K562 (cell line): ENCODE measurements around the gene WFDC2. TPM values are rescaled to one million over a fixed set of nuclear protein-coding genes. Genes with fewer than 3 reads are reported as not detected.

ENCODE experiments used
- ATAC-seq: fragments of 200-7000 bp; cut with Tn5 transposase; 3 replicates; pipeline ENCODE4 v1.9.1; 2020; ENCODE audit warnings: moderate library complexity
- BruUV-seq: library from RNA; stranded (reverse); fragments of 400-500 nt; replicated peaks from 2 replicates; lab custom pipeline; 2021; lab: Mats Ljungman, UMichigan
- CTCF ChIA-PET: fragments of 300-600 bp; formaldehyde crosslinking; extraction: SDS; loops from one replicate; lab custom pipeline; 2021; ENCODE audit warnings: low intra/inter-chr PET ratio; lab: Yijun Ruan, JAX
- POLR2A ChIA-PET: fragments of 300-600, 350-650 bp; sonication (Branson Sonifier 250); formaldehyde crosslinking; extraction: SDS; loops from one replicate; lab custom pipeline; 2021; ENCODE audit warnings: antibody characterized with exemption, inconsistent platforms; lab: Yijun Ruan, JAX
- DNase-seq, 4 experiments: peaks; one replicate each; pipeline versions ENCODE4 v3.0.0 to v3.0.0-alpha.2; 2011 to 2018; ENCODE audit warnings: low spot score in 3 of 4, mixed read lengths in 3 of 4; ENCODE audit errors: extremely low read depth in 1 of 4
- FAIRE-seq: peaks from 2 replicates; lab custom pipeline; 2011; peaks lifted over from hg19 to GRCh38; lab: Jason Lieb, UNC
- H2AFZ ChIP-seq: 2 replicates; pipeline ENCODE4 v1.6.0; 2011; ENCODE audit warnings: low read depth, low read length, control low read depth, inconsistent platforms
- H3K27ac ChIP-seq: fragments of 200-600 bp; 3 replicates; pipeline ENCODE4 v1.8.0; 2011; ENCODE audit warnings: low read depth, mild to moderate bottlenecking, control low read depth, inconsistent platforms, low read length, moderate library complexity, mixed read lengths; ENCODE audit errors: extremely low read depth
- H3K27me3 ChIP-seq, 2 experiments: fragments of 300-600 bp in 1 of 2; 2 replicates in 1 of 2; 3 replicates in 1 of 2; pipeline versions ENCODE4 v1.6.0 to v1.8.0; 2011; ENCODE audit warnings: inconsistent platforms in 2 of 2, low read length in 2 of 2, mild to moderate bottlenecking in 1 of 2, mixed read lengths in 1 of 2, moderate library complexity in 1 of 2; ENCODE audit not compliant: control insufficient read depth in 2 of 2, insufficient read depth in 2 of 2
- H3K36me3 ChIP-seq: fragments of 300-600 bp; 3 replicates; pipeline ENCODE4 v1.8.0; 2011; ENCODE audit warnings: mild to moderate bottlenecking, low read length, inconsistent platforms; ENCODE audit not compliant: control insufficient read depth, insufficient read depth
- H3K4me1 ChIP-seq, 2 experiments: fragments of 200-600 bp in 1 of 2; replicated peaks in 1 of 2; 2 replicates in 1 of 2; 3 replicates in 1 of 2; pipeline versions ENCODE4 v1.5.1 to v1.8.0; 2011; ENCODE audit warnings: inconsistent platforms in 2 of 2, low read length in 2 of 2, mild to moderate bottlenecking in 1 of 2, mixed read lengths in 1 of 2, moderate library complexity in 1 of 2; ENCODE audit not compliant: control insufficient read depth in 2 of 2, insufficient read depth in 2 of 2
- H3K4me2 ChIP-seq: 2 replicates; pipeline ENCODE4 v1.6.1; 2011; ENCODE audit warnings: low read length, control low read depth, inconsistent platforms, mixed read lengths; ENCODE audit not compliant: insufficient read depth
- H3K4me3 ChIP-seq: fragments of 200-600 bp; sonication (generic), shearing (Covaris generic); 2 replicates; pipeline ENCODE4 v1.5.1; 2016; ENCODE audit warnings: control low read depth, inconsistent platforms
- H3K79me2 ChIP-seq: fragments of 200-600 bp; 3 replicates; pipeline ENCODE4 v1.8.0; 2011; ENCODE audit warnings: low read length, inconsistent platforms; ENCODE audit not compliant: control insufficient read depth, insufficient read depth
- H3K9ac ChIP-seq, 2 experiments: 2 replicates each; pipeline versions ENCODE4 v1.6.0 to v1.6.1; 2011; ENCODE audit warnings: low read depth in 2 of 2, low read length in 2 of 2, control low read depth in 1 of 2, inconsistent platforms in 1 of 2, mild to moderate bottlenecking in 1 of 2, mixed read lengths in 1 of 2; ENCODE audit not compliant: insufficient read depth in 1 of 2
- H3K9me1 ChIP-seq: one replicate; pipeline ENCODE4 v1.6.0; 2011; ENCODE audit warnings: inconsistent platforms, mild to moderate bottlenecking, low read length, moderate library complexity; ENCODE audit not compliant: control insufficient read depth, insufficient read depth
- H3K9me3 ChIP-seq: replicated peaks from 2 replicates; pipeline ENCODE4 v1.5.1; 2011; ENCODE audit warnings: low read depth, low read length, inconsistent platforms; ENCODE audit not compliant: control insufficient read depth, insufficient read depth
- H4K20me1 ChIP-seq: replicated peaks from 2 replicates; pipeline ENCODE4 v1.6.1; 2011; ENCODE audit warnings: low read length, inconsistent platforms, mixed read lengths; ENCODE audit not compliant: control insufficient read depth, insufficient read depth
- MAFG ChIP-seq: fragments of 450-650 bp; conservative IDR thresholded peaks from 2 replicates; pipeline ENCODE4 v1.6.1; 2016; ENCODE audit warnings: missing genetic modification characterization, missing compliant biosample characterization
- RAD21 ChIP-seq, 2 experiments: fragments of 250-450 bp in 1 of 2; fragments of 450-650 bp in 1 of 2; sonication (Bioruptor Pico) in 1 of 2; formaldehyde crosslinking in 1 of 2; IDR thresholded peaks in 1 of 2; conservative IDR thresholded peaks in 1 of 2; 2 replicates each; pipeline versions ENCODE4 v1.4.0 to v1.8.0; 2020 to 2022; ENCODE audit warnings: mild to moderate bottlenecking in 2 of 2, moderate library complexity in 1 of 2
- REST ChIP-seq, 2 experiments: fragments of 450-650 bp; formaldehyde crosslinking in 1 of 2; IDR thresholded peaks; 2 replicates each; pipeline versions ENCODE4 v1.4.0 to v1.6.1; 2014 to 2020; ENCODE audit warnings: mild to moderate bottlenecking in 2 of 2, borderline replicate concordance in 1 of 2, low read depth in 1 of 2
- TAF1 ChIP-seq: IDR thresholded peaks from 2 replicates; pipeline ENCODE4 v1.6.1; 2011; ENCODE audit warnings: mild to moderate bottlenecking, low read length, moderate library complexity; ENCODE audit not compliant: insufficient read depth, control insufficient read depth, severe bottlenecking; ENCODE audit errors: extremely low read depth
- WGBS: fragments of 100-300 bp; shearing (Covaris generic); methylation state at CpG from one replicate; pipeline ENCODE4 v1.1.6; 2016; ENCODE audit warnings: low coverage, mixed read lengths; ENCODE audit not compliant: insufficient coverage; ENCODE audit errors: missing lambda C conversion rate; 5-methylcytosine and 5-hydroxymethylcytosine counted together
- in situ Hi-C: fragments of 300-500 bp; cut with MboI; formaldehyde crosslinking; loops from 4 replicates; pipeline ENCODE4 v1.15.0; 2018; ENCODE audit warnings: inconsistent platforms, mixed read lengths
- intact Hi-C: fragments of 100-400 bp; cut with micrococcal nuclease; formaldehyde crosslinking; loops from 2 replicates; pipeline ENCODE4 v1.14.2; 2022
- polyA plus RNA-seq, 8 experiments: library from polyadenylated mRNA; depleted of rRNA in 4 of 8; stranded (reverse) in 5 of 8; unstranded in 3 of 8; fragments of >200 nt; fragmentation: Nextera tagmentation in 2 of 8; fragmentation: Illumina TruSeq in 1 of 8; extraction: Ambion mirVana in 2 of 8; extraction: Trizol in 1 of 8; gene quantifications; 2 replicates each; pipeline versions ENCODE4 v1.2.1 to v1.2.3, GENCODE V29; 2011 to 2014; ENCODE audit warnings: inconsistent platforms in 1 of 8, missing spikeins in 1 of 8
- total RNA-seq, 7 experiments: library from RNA; depleted of rRNA in 6 of 7; stranded (reverse); fragments of >200 nt in 6 of 7; fragmentation: Illumina TruSeq in 2 of 7; extraction: Trizol in 2 of 7; gene quantifications; 2 replicates each; pipeline versions ENCODE4 v1.2.1 to v1.2.3, GENCODE V29; 2011 to 2021; ENCODE audit warnings: low replicate concordance in 1 of 7
- TF ChIP-seq, protein P1 (sequence below), 3 experiments: IDR thresholded peaks in 2 of 3; conservative IDR thresholded peaks in 1 of 3; 2 replicates each; pipeline ENCODE4 v1.5.1; 2011 to 2012; ENCODE audit warnings: low read length in 3 of 3, mild to moderate bottlenecking in 3 of 3, control low read depth in 2 of 3, improper control_type of control experiment in 1 of 3, inconsistent platforms in 1 of 3, low read depth in 1 of 3, mixed read lengths in 1 of 3, moderate library complexity in 1 of 3; ENCODE audit not compliant: insufficient read depth in 2 of 3
- TF ChIP-seq, protein P2 (sequence below): fragments of 150-350 bp; IDR thresholded peaks from 2 replicates; pipeline ENCODE4 v1.6.1; 2014; ENCODE audit warnings: low read depth, mild to moderate bottlenecking, low read length, borderline replicate concordance

WFDC2 gene
- total and polyA plus RNA-seq, 9 of the 15 experiments (the other 6 are each of a cell fraction or from before 2014, with no cell fraction given): not detected

GRCh38 chr20:45456632-45457031 is 12.9 kb upstream of the WFDC2 start:
- POLR2A ChIA-PET: no interaction called here
- peak; percentile 83 for ATAC-seq
- TF ChIP-seq, protein P1, sequence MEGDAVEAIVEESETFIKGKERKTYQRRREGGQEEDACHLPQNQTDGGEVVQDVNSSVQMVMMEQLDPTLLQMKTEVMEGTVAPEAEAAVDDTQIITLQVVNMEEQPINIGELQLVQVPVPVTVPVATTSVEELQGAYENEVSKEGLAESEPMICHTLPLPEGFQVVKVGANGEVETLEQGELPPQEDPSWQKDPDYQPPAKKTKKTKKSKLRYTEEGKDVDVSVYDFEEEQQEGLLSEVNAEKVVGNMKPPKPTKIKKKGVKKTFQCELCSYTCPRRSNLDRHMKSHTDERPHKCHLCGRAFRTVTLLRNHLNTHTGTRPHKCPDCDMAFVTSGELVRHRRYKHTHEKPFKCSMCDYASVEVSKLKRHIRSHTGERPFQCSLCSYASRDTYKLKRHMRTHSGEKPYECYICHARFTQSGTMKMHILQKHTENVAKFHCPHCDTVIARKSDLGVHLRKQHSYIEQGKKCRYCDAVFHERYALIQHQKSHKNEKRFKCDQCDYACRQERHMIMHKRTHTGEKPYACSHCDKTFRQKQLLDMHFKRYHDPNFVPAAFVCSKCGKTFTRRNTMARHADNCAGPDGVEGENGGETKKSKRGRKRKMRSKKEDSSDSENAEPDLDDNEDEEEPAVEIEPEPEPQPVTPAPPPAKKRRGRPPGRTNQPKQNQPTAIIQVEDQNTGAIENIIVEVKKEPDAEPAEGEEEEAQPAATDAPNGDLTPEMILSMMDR (IDR thresholded peaks at IDR 0.05 in 2 of 3, conservative IDR thresholded peaks at IDR 0.05 in 1 of 3; ENCODE audit: insufficient read depth in 2 of 3, low read depth in 1 of 3, low read length in 3 of 3): peak; percentile 50 to 57 (median 56); a peak in 5 of 6 replicates
- TF ChIP-seq RAD21 (CRISPR knock-in tag; conservative IDR thresholded peaks at IDR 0.05 in 1 of 2, IDR thresholded peaks at IDR 0.05 in 1 of 2) (peak in 1 of 2 experiments; percentile 38; a peak in 1 of 4 replicates), REST (IDR thresholded peaks at IDR 0.05; ENCODE audit: borderline replicate concordance) (peak; percentile 23; the same call in 1 of the 2 replicates), REST (CRISPR knock-in tag; IDR thresholded peaks at IDR 0.05; ENCODE audit: low read depth) (no peak), TAF1 (no peak), MAFG (tag) (no peak)
- TF ChIP-seq, protein P2, sequence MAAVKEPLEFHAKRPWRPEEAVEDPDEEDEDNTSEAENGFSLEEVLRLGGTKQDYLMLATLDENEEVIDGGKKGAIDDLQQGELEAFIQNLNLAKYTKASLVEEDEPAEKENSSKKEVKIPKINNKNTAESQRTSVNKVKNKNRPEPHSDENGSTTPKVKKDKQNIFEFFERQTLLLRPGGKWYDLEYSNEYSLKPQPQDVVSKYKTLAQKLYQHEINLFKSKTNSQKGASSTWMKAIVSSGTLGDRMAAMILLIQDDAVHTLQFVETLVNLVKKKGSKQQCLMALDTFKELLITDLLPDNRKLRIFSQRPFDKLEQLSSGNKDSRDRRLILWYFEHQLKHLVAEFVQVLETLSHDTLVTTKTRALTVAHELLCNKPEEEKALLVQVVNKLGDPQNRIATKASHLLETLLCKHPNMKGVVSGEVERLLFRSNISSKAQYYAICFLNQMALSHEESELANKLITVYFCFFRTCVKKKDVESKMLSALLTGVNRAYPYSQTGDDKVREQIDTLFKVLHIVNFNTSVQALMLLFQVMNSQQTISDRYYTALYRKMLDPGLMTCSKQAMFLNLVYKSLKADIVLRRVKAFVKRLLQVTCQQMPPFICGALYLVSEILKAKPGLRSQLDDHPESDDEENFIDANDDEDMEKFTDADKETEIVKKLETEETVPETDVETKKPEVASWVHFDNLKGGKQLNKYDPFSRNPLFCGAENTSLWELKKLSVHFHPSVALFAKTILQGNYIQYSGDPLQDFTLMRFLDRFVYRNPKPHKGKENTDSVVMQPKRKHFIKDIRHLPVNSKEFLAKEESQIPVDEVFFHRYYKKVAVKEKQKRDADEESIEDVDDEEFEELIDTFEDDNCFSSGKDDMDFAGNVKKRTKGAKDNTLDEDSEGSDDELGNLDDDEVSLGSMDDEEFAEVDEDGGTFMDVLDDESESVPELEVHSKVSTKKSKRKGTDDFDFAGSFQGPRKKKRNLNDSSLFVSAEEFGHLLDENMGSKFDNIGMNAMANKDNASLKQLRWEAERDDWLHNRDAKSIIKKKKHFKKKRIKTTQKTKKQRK: no peak

More at GRCh38 chr20:45456632-45457031, 12.9 kb upstream of the WFDC2 start:
- intact Hi-C loops (loop anchor here (5.0 kb wide), 1 partner anchor 316 kb away; no protein-coding TSS in a partner anchor), in situ Hi-C loops (loop anchor here (10.0 kb wide), 1 partner anchor 318 kb away; no protein-coding TSS in a partner anchor)
- no peak overlapping the region for H2AFZ ChIP-seq
- H3K9me3 ChIP-seq: no peaks in the 10 kb centered on the region
- no peaks in the 10 kb centered on the region for H3K9me1 ChIP-seq
- H3K79me2 ChIP-seq: no peaks in the 10 kb centered on the region
- whole genome bisulfite sequencing: 2% methylated on average over 6 of the region's 6 CpGs
- CTCF ChIA-PET: interaction anchor here (1.2 kb wide), 1 partner anchor 315 kb away, joined by 4 read pairs; no protein-coding TSS in a partner anchor
- no peak overlapping the region for H3K9ac ChIP-seq
- no peaks in the 10 kb centered on the region for H4K20me1 ChIP-seq
- DNase-seq (peak in 3 of 4 experiments; percentile 34 to 55 (median 49)), FAIRE-seq (peak; percentile 76)
- BruUV-seq: no TSS peak
- H3K36me3 ChIP-seq: no peaks in the 10 kb centered on the region
- no peak overlapping the region for H3K27ac ChIP-seq
- H3K4me2 ChIP-seq: no peak overlapping the region
- H3K4me1 ChIP-seq: no peaks in the 10 kb centered on the region
- H3K4me3 ChIP-seq: no peak overlapping the region
- peaks cover 17 to 19% of the 10 kb centered on the region in 2 experiments for H3K27me3 ChIP-seq
